HG03571 (cell line): Measurements from ENCODE around the gene PRCP.
"Not testable (repeated sequence)": the region's sequence is repeated elsewhere in the genome, so short reads cannot be mapped to it uniquely, and the experiment has no call there.

Source experiments
- ATAC-seq: cut with Tn5 transposase; IDR thresholded peaks from one replicate; pipeline ENCODE4 v1.9.1; 2021; ENCODE audit not compliant: unreplicated experiment

PRCP gene

GRCh38 chr11:82873919-82874333, 26.3 kb downstream of the PRCP start:
- no peak for ATAC-seq

- no peak for ATAC-seq
Measured at GRCh38 chr11:82872377-82873150, 27.7 kb downstream of the PRCP start.

- no peak for ATAC-seq
Measured at GRCh38 chr11:82871646-82872045, 28.6 kb downstream of the PRCP start.

- ATAC-seq, result no peak
Measured at GRCh38 chr11:82869657-82870056, 30.6 kb downstream of the PRCP start.

GRCh38 chr11:82867495-82868082, 32.6 kb downstream of the PRCP start:
- ATAC-seq, result no peak

- no peak for ATAC-seq
Measured at GRCh38 chr11:82865841-82866240, 34.4 kb downstream of the PRCP start.

- no peak for ATAC-seq
Measured at GRCh38 chr11:82864268-82864667, 36.0 kb downstream of the PRCP start.

GRCh38 chr11:82863209-82863608, 37.0 kb downstream of the PRCP start:
- ATAC-seq, result no peak

GRCh38 chr11:82862379-82862778, 37.9 kb downstream of the PRCP start:
- ATAC-seq, result no peak

- no peak for ATAC-seq
Measured at GRCh38 chr11:82859750-82860149, 40.5 kb downstream of the PRCP start.

- no peak for ATAC-seq
Measured at GRCh38 chr11:82858556-82859091, 41.6 kb downstream of the PRCP start.

GRCh38 chr11:82858133-82858532, 42.1 kb downstream of the PRCP start:
- no peak for ATAC-seq

- ATAC-seq, result no peak
Measured at GRCh38 chr11:82857145-82857544, 43.1 kb downstream of the PRCP start.

- ATAC-seq, result no peak
Measured at GRCh38 chr11:82855616-82856015, 44.6 kb downstream of the PRCP start.

GRCh38 chr11:82854916-82855315, 45.3 kb downstream of the PRCP start:
- ATAC-seq, result not testable (repeated sequence)

- ATAC-seq, result no peak
Measured at GRCh38 chr11:82854242-82854641, 46.0 kb downstream of the PRCP start.

- no peak for ATAC-seq
Measured at GRCh38 chr11:82848829-82849228, 51.4 kb downstream of the PRCP start.

- ATAC-seq, result no peak
Measured at GRCh38 chr11:82845356-82846353, 54.6 kb downstream of the PRCP start.

- no peak for ATAC-seq
Measured at GRCh38 chr11:82843057-82843795, 57.0 kb downstream of the PRCP start.

GRCh38 chr11:82842019-82842418, 58.2 kb downstream of the PRCP start:
- ATAC-seq, result no peak

- ATAC-seq, result no peak
Measured at GRCh38 chr11:82837650-82838049, 62.6 kb downstream of the PRCP start.
